HS-27A (cell line): Measurements from ENCODE around the gene DTL.

Experiments used
- DNase-seq: peaks from one replicate; pipeline ENCODE4 v3.0.0-alpha.2; 2012; ENCODE audit warnings: low read depth, missing footprints

The DTL gene

GRCh38 chr1:212037900-212038299 lies 2.4 kb downstream of the DTL start:
- DNase-seq = no peak

- DNase-seq = no peak
Measured at GRCh38 chr1:212039622-212040021, 4.1 kb downstream of the DTL start.

- no peak for DNase-seq
Measured at GRCh38 chr1:212040629-212041412, 5.3 kb downstream of the DTL start.

GRCh38 chr1:212042436-212042835 lies 6.9 kb downstream of the DTL start:
- DNase-seq = no peak

GRCh38 chr1:212044851-212045250 lies 9.3 kb downstream of the DTL start:
- DNase-seq = no peak

GRCh38 chr1:212045981-212046380 lies 10.4 kb downstream of the DTL start:
- no peak for DNase-seq

- DNase-seq = no peak
Measured at GRCh38 chr1:212053993-212054392, 18.4 kb downstream of the DTL start.

GRCh38 chr1:212055333-212055732 lies 19.8 kb downstream of the DTL start:
- no peak for DNase-seq

GRCh38 chr1:212060632-212061472 lies 25.3 kb downstream of the DTL start:
- no peak for DNase-seq

- DNase-seq = no peak
Measured at GRCh38 chr1:212062832-212063438, 27.4 kb downstream of the DTL start.

GRCh38 chr1:212067787-212068186 lies 32.2 kb downstream of the DTL start:
- DNase-seq = no peak

- DNase-seq = no peak
Measured at GRCh38 chr1:212070720-212071302, 35.3 kb downstream of the DTL start.

GRCh38 chr1:212072047-212072446 lies 36.5 kb downstream of the DTL start:
- no peak for DNase-seq

GRCh38 chr1:212073490-212073889 lies 37.9 kb downstream of the DTL start:
- no peak for DNase-seq

- DNase-seq = no peak
Measured at GRCh38 chr1:212074313-212074712, 38.8 kb downstream of the DTL start.

GRCh38 chr1:212074856-212075255 lies 39.3 kb downstream of the DTL start:
- no peak for DNase-seq

- no peak for DNase-seq
Measured at GRCh38 chr1:212077028-212077427, 41.5 kb downstream of the DTL start.

- no peak for DNase-seq
Measured at GRCh38 chr1:212078826-212079225, 43.3 kb downstream of the DTL start.

- DNase-seq = no peak
Measured at GRCh38 chr1:212082765-212083406, 47.3 kb downstream of the DTL start.

- no peak for DNase-seq
Measured at GRCh38 chr1:212089560-212090163, 54.1 kb downstream of the DTL start.

GRCh38 chr1:212091438-212092121 lies 56.0 kb downstream of the DTL start:
- DNase-seq = no peak
